Measurements from ENCODE around the gene HAS3. TPM values are rescaled to one million over a fixed set of nuclear protein-coding genes. Genes with fewer than 3 reads are reported as not detected.

The HAS3 gene
- total RNA-seq, 1 donor from 2014 or later = not detected

DNA sequence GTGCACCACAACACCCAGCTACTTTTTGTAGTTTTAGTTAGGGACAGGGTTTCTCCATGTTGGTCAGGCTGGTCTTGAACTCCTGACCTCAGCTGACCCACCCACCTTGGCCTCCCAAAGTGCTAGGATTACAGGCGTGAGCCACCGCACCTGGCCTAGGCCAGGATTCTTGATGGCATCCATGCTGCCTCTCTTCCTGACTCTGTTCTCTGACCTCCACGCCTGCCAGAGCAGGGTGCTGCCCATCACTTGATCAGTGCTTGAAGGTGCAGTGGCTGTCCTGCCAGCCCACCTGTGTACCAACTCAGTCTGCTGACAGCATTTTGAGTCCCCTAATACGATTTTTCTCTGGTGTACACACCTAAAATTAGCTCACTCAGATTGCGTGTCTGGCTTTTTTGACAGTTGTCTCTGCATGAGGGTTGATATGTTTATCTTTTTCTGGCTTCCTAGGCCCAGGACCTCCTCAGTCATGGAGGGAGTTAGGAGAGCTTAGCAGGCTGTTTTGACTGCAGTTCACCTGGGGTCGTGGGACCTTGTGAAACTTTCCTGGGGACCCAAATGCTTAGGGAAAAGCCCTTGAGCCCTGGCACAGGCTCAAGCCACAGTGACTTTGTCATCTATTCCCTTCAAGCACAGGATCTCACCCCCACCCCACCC is 5.9 kb downstream of the HAS3 start:
- peaks cover 7 to 37% of the 10 kb centered on the region in 2 donors for H3K36me3 ChIP-seq
- no peak for DNase-seq (ENCODE audit: low spot score in 2 of 2)
- H3K4me1 ChIP-seq = peaks cover 16 to 19% of the 10 kb centered on the region in 2 donors
- TF ChIP-seq, protein P1, sequence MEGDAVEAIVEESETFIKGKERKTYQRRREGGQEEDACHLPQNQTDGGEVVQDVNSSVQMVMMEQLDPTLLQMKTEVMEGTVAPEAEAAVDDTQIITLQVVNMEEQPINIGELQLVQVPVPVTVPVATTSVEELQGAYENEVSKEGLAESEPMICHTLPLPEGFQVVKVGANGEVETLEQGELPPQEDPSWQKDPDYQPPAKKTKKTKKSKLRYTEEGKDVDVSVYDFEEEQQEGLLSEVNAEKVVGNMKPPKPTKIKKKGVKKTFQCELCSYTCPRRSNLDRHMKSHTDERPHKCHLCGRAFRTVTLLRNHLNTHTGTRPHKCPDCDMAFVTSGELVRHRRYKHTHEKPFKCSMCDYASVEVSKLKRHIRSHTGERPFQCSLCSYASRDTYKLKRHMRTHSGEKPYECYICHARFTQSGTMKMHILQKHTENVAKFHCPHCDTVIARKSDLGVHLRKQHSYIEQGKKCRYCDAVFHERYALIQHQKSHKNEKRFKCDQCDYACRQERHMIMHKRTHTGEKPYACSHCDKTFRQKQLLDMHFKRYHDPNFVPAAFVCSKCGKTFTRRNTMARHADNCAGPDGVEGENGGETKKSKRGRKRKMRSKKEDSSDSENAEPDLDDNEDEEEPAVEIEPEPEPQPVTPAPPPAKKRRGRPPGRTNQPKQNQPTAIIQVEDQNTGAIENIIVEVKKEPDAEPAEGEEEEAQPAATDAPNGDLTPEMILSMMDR (IDR thresholded peaks at IDR 0.05) = no peak
- H3K27ac ChIP-seq = no peak overlapping the region
- no peak overlapping the region for H3K4me3 ChIP-seq
- intact Hi-C loops (cut with DNase I) = no loop called here
- H3K9me3 ChIP-seq = no peaks in the 10 kb centered on the region
- no peaks in the 10 kb centered on the region for H3K27me3 ChIP-seq

DNA sequence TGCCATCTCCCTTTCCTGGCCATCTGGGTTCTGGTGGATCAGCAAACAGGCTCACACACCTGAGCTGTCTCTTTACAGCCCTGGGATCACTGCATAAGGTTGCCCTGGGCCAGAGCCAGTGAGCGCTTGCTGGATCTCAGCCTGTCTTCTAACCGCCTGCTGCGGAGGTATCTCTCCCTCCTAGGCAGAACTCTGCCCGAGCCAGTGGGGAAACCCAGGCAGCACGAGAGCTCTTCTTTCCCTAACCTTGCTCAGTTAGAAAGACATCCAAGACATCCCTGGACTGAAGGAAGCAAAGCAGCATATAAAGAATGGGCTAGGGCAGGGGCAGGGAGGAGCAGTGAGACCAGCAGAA is 6.4 kb downstream of the HAS3 start:
- Histone ChIP-seq H3K4me1 (peaks cover 11 to 18% of the 10 kb centered on the region in 2 donors), H3K4me3 (no peak overlapping the region), H3K36me3 (peaks cover 7 to 39% of the 10 kb centered on the region in 2 donors), H3K9me3 (no peaks in the 10 kb centered on the region), H3K27me3 (no peaks in the 10 kb centered on the region), H3K27ac (no peak overlapping the region)
- intact Hi-C loops (cut with DNase I) = no loop called here
- no peak for DNase-seq (ENCODE audit: low spot score in 2 of 2)
- TF ChIP-seq, protein P1 (IDR thresholded peaks at IDR 0.05) = no peak

DNA sequence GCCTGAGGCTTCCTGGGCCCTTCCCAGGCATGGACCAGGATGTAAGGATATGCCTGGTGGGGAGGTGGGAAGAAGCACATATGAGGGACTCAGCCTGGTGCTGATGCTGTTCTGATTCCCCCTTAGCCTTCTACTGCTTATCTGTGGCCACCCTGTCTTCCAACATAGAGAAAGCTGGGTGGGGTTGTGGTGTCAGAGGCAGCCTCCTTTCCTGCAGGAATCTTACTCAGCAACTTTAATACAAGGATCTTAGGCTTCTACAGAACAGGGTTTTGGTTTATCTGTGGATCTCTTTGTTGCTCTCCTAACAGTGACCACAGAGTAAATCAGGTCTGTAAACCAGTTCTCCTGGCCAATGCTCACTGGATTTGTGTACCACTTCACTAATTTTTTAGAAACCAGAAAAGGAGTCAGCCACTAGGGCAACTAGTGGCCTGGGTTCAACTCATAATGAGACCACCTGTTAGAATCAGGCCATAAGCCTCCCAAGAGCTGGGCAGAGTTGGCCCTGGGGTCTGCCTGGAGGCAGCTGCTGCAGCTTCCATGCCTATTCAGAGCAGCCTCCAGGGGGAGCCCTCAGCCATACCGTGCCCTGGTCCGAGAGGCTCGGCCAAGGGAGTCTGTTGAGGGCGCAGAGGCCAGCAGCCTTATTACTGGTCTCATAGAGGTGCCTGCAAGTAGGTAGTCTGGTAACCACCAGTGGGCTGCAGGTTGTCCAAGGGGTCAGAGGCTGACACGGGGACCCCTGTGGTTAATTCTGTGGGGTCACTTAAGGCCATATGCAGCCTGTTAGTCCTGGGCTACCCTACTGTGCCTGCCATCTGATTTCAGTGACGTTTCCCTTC is 7.1 kb downstream of the HAS3 start:
- Histone ChIP-seq H3K4me1 (peaks cover 4 to 18% of the 10 kb centered on the region in 2 donors), H3K4me3 (no peak overlapping the region), H3K27me3 (no peaks in the 10 kb centered on the region), H3K9me3 (no peaks in the 10 kb centered on the region), H3K36me3 (peaks cover 7 to 40% of the 10 kb centered on the region in 2 donors), H3K27ac (no peak overlapping the region)
- no peak for DNase-seq (ENCODE audit: low spot score in 2 of 2)
- intact Hi-C loops (cut with DNase I) = no loop called here
- TF ChIP-seq, protein P1 (IDR thresholded peaks at IDR 0.05) = peak; percentile 33 to 62 (median 49)

DNA sequence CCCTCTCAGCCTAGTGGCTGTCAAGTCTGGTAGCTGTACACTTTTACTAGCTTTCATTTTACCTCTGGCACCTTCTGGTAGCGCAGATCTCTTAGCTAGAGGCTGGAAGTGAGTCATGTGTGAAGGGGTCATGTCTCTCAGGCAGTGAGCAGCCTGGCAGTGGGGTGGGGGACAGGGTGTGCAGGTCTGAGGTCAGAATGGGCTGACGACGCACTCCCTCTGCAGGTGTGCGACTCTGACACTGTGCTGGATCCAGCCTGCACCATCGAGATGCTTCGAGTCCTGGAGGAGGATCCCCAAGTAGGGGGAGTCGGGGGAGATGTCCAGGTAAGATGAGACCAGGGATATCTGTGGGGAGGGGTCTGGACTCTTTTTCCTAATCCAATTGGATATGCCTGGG is 7.8 kb downstream of the HAS3 start:
- intact Hi-C loops (cut with DNase I) = no loop called here
- H3K9me3 ChIP-seq = no peaks in the 10 kb centered on the region
- TF ChIP-seq, protein P1 (IDR thresholded peaks at IDR 0.05) = no peak
- no peak overlapping the region for H3K4me3 ChIP-seq
- no peaks in the 10 kb centered on the region for H3K27me3 ChIP-seq
- DNase-seq (ENCODE audit: low spot score in 2 of 2) = no peak
- H3K27ac ChIP-seq = no peak overlapping the region
- H3K4me1 ChIP-seq = peaks cover under 1 to 11% of the 10 kb centered on the region in 2 donors
- H3K36me3 ChIP-seq = peaks cover 7 to 45% of the 10 kb centered on the region in 2 donors

DNA sequence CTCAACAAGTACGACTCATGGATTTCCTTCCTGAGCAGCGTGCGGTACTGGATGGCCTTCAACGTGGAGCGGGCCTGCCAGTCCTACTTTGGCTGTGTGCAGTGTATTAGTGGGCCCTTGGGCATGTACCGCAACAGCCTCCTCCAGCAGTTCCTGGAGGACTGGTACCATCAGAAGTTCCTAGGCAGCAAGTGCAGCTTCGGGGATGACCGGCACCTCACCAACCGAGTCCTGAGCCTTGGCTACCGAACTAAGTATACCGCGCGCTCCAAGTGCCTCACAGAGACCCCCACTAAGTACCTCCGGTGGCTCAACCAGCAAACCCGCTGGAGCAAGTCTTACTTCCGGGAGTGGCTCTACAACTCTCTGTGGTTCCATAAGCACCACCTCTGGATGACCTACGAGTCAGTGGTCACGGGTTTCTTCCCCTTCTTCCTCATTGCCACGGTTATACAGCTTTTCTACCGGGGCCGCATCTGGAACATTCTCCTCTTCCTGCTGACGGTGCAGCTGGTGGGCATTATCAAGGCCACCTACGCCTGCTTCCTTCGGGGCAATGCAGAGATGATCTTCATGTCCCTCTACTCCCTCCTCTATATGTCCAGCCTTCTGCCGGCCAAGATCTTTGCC is 9.0 kb downstream of the HAS3 start:
- H3K27ac ChIP-seq = no peak overlapping the region
- H3K9me3 ChIP-seq = no peaks in the 10 kb centered on the region
- TF ChIP-seq, protein P1 (IDR thresholded peaks at IDR 0.05) = no peak
- intact Hi-C loops (cut with DNase I) = no loop called here
- no peaks in the 10 kb centered on the region for H3K27me3 ChIP-seq
- peaks cover 0 to 10% of the 10 kb centered on the region in 2 donors for H3K4me1 ChIP-seq
- H3K36me3 ChIP-seq = peaks cover 16 to 54% of the 10 kb centered on the region in 2 donors
- no peak for DNase-seq (ENCODE audit: low spot score in 2 of 2)
- H3K4me3 ChIP-seq = no peak overlapping the region

Data from ascending aorta (tissue), 2 donors.